Hippocampal formation (tissue), 2 donors: ENCODE measurements around the gene SULF2.
A peak's percentile ranks its signal among the peaks of the same experiment; 100 is the strongest.

Experiments
- DNase-seq, 2 donors: peaks; one replicate each; lab custom pipeline; 2025; lab: John Stamatoyannopoulos, UW

Gene SULF2

GRCh38 chr20:47684306-47685080 lies 100.8 kb downstream of the SULF2 start:
- no peak for DNase-seq

GRCh38 chr20:47682916-47683315 lies 102.4 kb downstream of the SULF2 start:
- no peak for DNase-seq

- DNase-seq = peak in 1 of 2 donors; percentile 28
Measured at GRCh38 chr20:47682028-47682783, 103.1 kb downstream of the SULF2 start.

GRCh38 chr20:47680804-47681529 lies 104.3 kb downstream of the SULF2 start:
- DNase-seq = no peak

GRCh38 chr20:47679462-47679861 lies 105.8 kb downstream of the SULF2 start:
- DNase-seq = no peak

GRCh38 chr20:47678536-47678935 lies 106.7 kb downstream of the SULF2 start:
- no peak for DNase-seq

- no peak for DNase-seq
Measured at GRCh38 chr20:47677635-47678453, 107.4 kb downstream of the SULF2 start.

- no peak for DNase-seq
Measured at GRCh38 chr20:47676912-47677634, 108.2 kb downstream of the SULF2 start.

- DNase-seq = no peak
Measured at GRCh38 chr20:47676219-47676721, 109.0 kb downstream of the SULF2 start.

- DNase-seq = no peak
Measured at GRCh38 chr20:47675190-47676142, 109.8 kb downstream of the SULF2 start.

- no peak for DNase-seq
Measured at GRCh38 chr20:47674686-47675085, 110.6 kb downstream of the SULF2 start.

GRCh38 chr20:47674145-47674544 lies 111.1 kb downstream of the SULF2 start:
- DNase-seq = no peak

- no peak for DNase-seq
Measured at GRCh38 chr20:47673671-47673955, 111.7 kb downstream of the SULF2 start.

- DNase-seq = no peak
Measured at GRCh38 chr20:47672886-47673670, 112.2 kb downstream of the SULF2 start.

- no peak for DNase-seq
Measured at GRCh38 chr20:47672166-47672565, 113.1 kb downstream of the SULF2 start.

- DNase-seq = no peak
Measured at GRCh38 chr20:47670913-47671312, 114.4 kb downstream of the SULF2 start.

GRCh38 chr20:47669927-47670890 lies 115.1 kb downstream of the SULF2 start:
- no peak for DNase-seq

GRCh38 chr20:47669489-47669888 lies 115.8 kb downstream of the SULF2 start:
- DNase-seq = no peak
